SU-DHL-6 (cell line): ENCODE data around the gene GNB2.
"Not testable (repeated sequence)": the region's sequence is repeated elsewhere in the genome, so short reads cannot be mapped to it uniquely, and the experiment has no call there.

ENCODE experiments used
- H2AFZ ChIP-seq: fragments of 200-600 bp; sonication (generic); 2 replicates; pipeline ENCODE4 v1.6.1; 2014; ENCODE audit warnings: low read depth, mild to moderate bottlenecking, moderate library complexity, mixed read lengths, antibody characterized with exemption, low read length; ENCODE audit not compliant: severe bottlenecking
- H3F3A ChIP-seq: fragments of 200-600 bp; shearing (Covaris generic); 2 replicates; pipeline ENCODE4 v1.6.0; 2016; ENCODE audit warnings: antibody characterized with exemption, mild to moderate bottlenecking; ENCODE audit not compliant: insufficient read depth
- H3K27ac ChIP-seq: fragments of 200-600 bp; sonication (generic); 2 replicates; pipeline ENCODE4 v1.5.1; 2016; ENCODE audit warnings: low read depth, mild to moderate bottlenecking, low read length, moderate library complexity, mixed read lengths
- H3K27me3 ChIP-seq: fragments of 200-600 bp; sonication (generic), shearing (Covaris generic); 2 replicates; pipeline ENCODE4 v1.6.0; 2014; ENCODE audit warnings: mild to moderate bottlenecking, low read length
- H3K36me3 ChIP-seq: fragments of 200-600 bp; sonication (generic); 2 replicates; pipeline ENCODE4 v1.6.1; 2014; ENCODE audit warnings: mild to moderate bottlenecking, low read length, mixed read lengths
- H3K4me2 ChIP-seq: fragments of 300-600, 200-600 bp; shearing (Covaris generic), sonication (generic); 2 replicates; pipeline ENCODE4 v1.6.0; 2014; ENCODE audit warnings: low read length, low read depth, mild to moderate bottlenecking; ENCODE audit not compliant: poor library complexity, severe bottlenecking
- H3K4me3 ChIP-seq: fragments of 200-600 bp; sonication (generic); 2 replicates; pipeline ENCODE4 v1.5.1; 2014; ENCODE audit warnings: antibody characterized with exemption, low read length, mild to moderate bottlenecking, mixed read lengths; ENCODE audit not compliant: insufficient read depth, poor library complexity, severe bottlenecking
- H3K79me2 ChIP-seq: fragments of 200-600 bp; sonication (generic); 2 replicates; pipeline ENCODE4 v1.6.1; 2014; ENCODE audit warnings: mild to moderate bottlenecking, low read length, moderate library complexity; ENCODE audit not compliant: insufficient read depth
- H3K9ac ChIP-seq: fragments of 200-600 bp; sonication (generic); 2 replicates; pipeline ENCODE4 v1.7.0; 2014; ENCODE audit warnings: mild to moderate bottlenecking, low read length
- H3K9me2 ChIP-seq: fragments of 200-600 bp; sonication (generic); replicated peaks from 2 replicates; pipeline ENCODE4 v1.6.1; 2014; ENCODE audit warnings: low read length; ENCODE audit not compliant: insufficient read depth
- H3K9me3 ChIP-seq: fragments of 200-600 bp; sonication (generic); 2 replicates; pipeline ENCODE4 v1.6.1; 2014; ENCODE audit warnings: low read length, mixed read lengths; ENCODE audit not compliant: insufficient read depth
- H4K20me1 ChIP-seq: fragments of 200-600 bp; sonication (generic); 2 replicates; pipeline ENCODE4 v1.6.1; 2014; ENCODE audit warnings: low read depth, mild to moderate bottlenecking, antibody characterized with exemption, low read length, moderate library complexity, mixed read lengths
- CTCF ChIP-seq: fragments of 200-600 bp; sonication (generic); IDR thresholded peaks from one replicate; pipeline ENCODE4 v1.5.1; 2017; ENCODE audit warnings: antibody characterized with exemption, mild to moderate bottlenecking, low read length, moderate library complexity; ENCODE audit not compliant: insufficient read depth, poor library complexity, severe bottlenecking
- EZH2phosphoT487 ChIP-seq: fragments of 200-600 bp; sonication (generic), shearing (Covaris generic); conservative IDR thresholded peaks from 2 replicates; pipeline ENCODE4 v1.6.1; 2018; ENCODE audit warnings: mild to moderate bottlenecking, antibody characterized with exemption, low read length, moderate library complexity, mixed read lengths

The GNB2 gene

GRCh38 chr7:100714725-100715124 is 41.2 kb downstream of the GNB2 start:
- Histone ChIP-seq H2AFZ (no peak overlapping the region), H3K27ac (no peak overlapping the region), H3F3A (0 out of 2 replicates have a peak, but pooled peaks cover 3% of the 10 kb centered on the region), H3K27me3 (no peaks in the 10 kb centered on the region), H3K4me2 (no peak overlapping the region), H3K9me2 (no peaks in the 10 kb centered on the region), H3K36me3 (no peaks in the 10 kb centered on the region), H4K20me1 (no peaks in the 10 kb centered on the region), H3K79me2 (no peaks in the 10 kb centered on the region), H3K9ac (no peak overlapping the region), H3K4me3 (no peak overlapping the region), H3K9me3 (no peaks in the 10 kb centered on the region)
- TF ChIP-seq CTCF (no peak), EZH2phosphoT487 (no peak)

GRCh38 chr7:100717073-100717472 is 43.5 kb downstream of the GNB2 start:
- not testable (repeated sequence) for H3K36me3 ChIP-seq, H3K4me2 ChIP-seq, H3K4me3 ChIP-seq, H2AFZ ChIP-seq, H4K20me1 ChIP-seq, H3K9ac ChIP-seq, H3K27me3 ChIP-seq, H3K79me2 ChIP-seq, H3K27ac ChIP-seq, H3K9me3 ChIP-seq, H3K9me2 ChIP-seq, H3F3A ChIP-seq

GRCh38 chr7:100719523-100720278 is 46.2 kb downstream of the GNB2 start:
- Histone ChIP-seq H3K36me3 (no peaks in the 10 kb centered on the region), H3K27me3 (no peaks in the 10 kb centered on the region), H3K4me2 (no peak overlapping the region), H3K4me3 (no peak overlapping the region), H3F3A (no peaks in the 10 kb centered on the region), H3K9me3 (no peaks in the 10 kb centered on the region), H3K27ac (no peak overlapping the region), H3K9me2 (no peaks in the 10 kb centered on the region), H4K20me1 (no peaks in the 10 kb centered on the region), H3K9ac (no peak overlapping the region), H2AFZ (no peak overlapping the region), H3K79me2 (no peaks in the 10 kb centered on the region)
- TF ChIP-seq CTCF (no peak), EZH2phosphoT487 (no peak)

- Histone ChIP-seq H3K4me2 (no peak within 1 kb of the TSS), H3F3A (no peaks in the 10 kb centered on the region), H3K27ac (no peak within 1 kb of the TSS), H3K79me2 (no peaks in the 10 kb centered on the region), H4K20me1 (no peaks in the 10 kb centered on the region), H3K4me3 (no peak within 1 kb of the TSS), H3K9me3 (no peaks in the 10 kb centered on the region), H3K9me2 (no peaks in the 10 kb centered on the region), H3K36me3 (no peaks in the 10 kb centered on the region), H3K9ac (no peak within 1 kb of the TSS), H3K27me3 (no peaks in the 10 kb centered on the region), H2AFZ (no peak within 1 kb of the TSS)
- no peak for TF ChIP-seq CTCF
- no peak for TF ChIP-seq EZH2phosphoT487
These were observed 46.7 kb downstream of the GNB2 start, which contains the start of gene EPO for GRCh38 chr7:100720279-100720670. TSS of gene EPO (plus strand) at chr7:100720468. CDS start at chr7:100720981, 513 bp downstream.
